Loucy (cell line): ENCODE results near the gene SLC7A4.
"Not testable (repeated sequence)": the region's sequence is repeated elsewhere in the genome, so short reads cannot be mapped to it uniquely, and the experiment has no call there.

ENCODE experiments used
- H2AFZ ChIP-seq: fragments of 200-600 bp; sonication (generic); 2 replicates; pipeline ENCODE4 v1.6.0; 2016; ENCODE audit warnings: antibody characterized with exemption, mild to moderate bottlenecking, low read length, moderate library complexity
- H3F3A ChIP-seq: fragments of 200-600 bp; 2 replicates; pipeline ENCODE4 v1.6.0; 2016; ENCODE audit warnings: antibody characterized with exemption, low read depth, mild to moderate bottlenecking
- H3K27me3 ChIP-seq: fragments of 200-600 bp; sonication (generic); 2 replicates; pipeline ENCODE4 v1.6.1; 2014; ENCODE audit warnings: low read length, mild to moderate bottlenecking; ENCODE audit not compliant: insufficient read depth, poor library complexity, severe bottlenecking
- H3K36me3 ChIP-seq: fragments of 200-600 bp; sonication (generic); 2 replicates; pipeline ENCODE4 v1.6.1; 2016; ENCODE audit warnings: low read length; ENCODE audit not compliant: insufficient read depth
- H3K4me1 ChIP-seq: fragments of 200-600 bp; sonication (generic); 2 replicates; pipeline ENCODE4 v1.5.1; 2014; ENCODE audit warnings: low read length, mild to moderate bottlenecking; ENCODE audit not compliant: insufficient read depth, poor library complexity, severe bottlenecking
- H3K4me2 ChIP-seq: fragments of 200-600 bp; sonication (generic); 2 replicates; pipeline ENCODE4 v1.6.0; 2014; ENCODE audit warnings: antibody characterized with exemption, low read length, low read depth, mild to moderate bottlenecking; ENCODE audit not compliant: poor library complexity, severe bottlenecking
- H3K4me3 ChIP-seq: fragments of 200-600 bp; sonication (generic); 2 replicates; pipeline ENCODE4 v1.5.1; 2014; ENCODE audit warnings: low read length, mild to moderate bottlenecking, mixed read lengths; ENCODE audit not compliant: poor library complexity, severe bottlenecking
- H3K79me2 ChIP-seq: fragments of 200-600 bp; sonication (generic); 2 replicates; pipeline ENCODE4 v1.6.1; 2014; ENCODE audit warnings: low read length; ENCODE audit not compliant: insufficient read depth
- H3K9ac ChIP-seq: fragments of 200-600 bp; sonication (generic); 2 replicates; pipeline ENCODE4 v1.6.0; 2014; ENCODE audit warnings: mild to moderate bottlenecking, low read depth, low read length, moderate library complexity; ENCODE audit not compliant: poor library complexity, severe bottlenecking
- H3K9me2 ChIP-seq: fragments of 200-600 bp; sonication (generic); replicated peaks from 2 replicates; pipeline ENCODE4 v1.6.1; 2016; ENCODE audit warnings: low read depth, low read length, mixed read lengths
- H3K9me3 ChIP-seq: fragments of 200-600 bp; sonication (generic); 2 replicates; pipeline ENCODE4 v1.6.1; 2014; ENCODE audit warnings: mild to moderate bottlenecking, antibody characterized with exemption, low read length, low read depth; ENCODE audit not compliant: insufficient read depth
- H4K20me1 ChIP-seq: fragments of 200-600 bp; sonication (generic); 2 replicates; pipeline ENCODE4 v1.6.0; 2014; ENCODE audit warnings: antibody characterized with exemption, low read length, mild to moderate bottlenecking; ENCODE audit not compliant: insufficient read depth, poor library complexity, severe bottlenecking
- EZH2phosphoT487 ChIP-seq: fragments of 200-600 bp; IDR thresholded peaks from 2 replicates; pipeline ENCODE4 v1.6.1; 2018; ENCODE audit warnings: antibody characterized with exemption, mild to moderate bottlenecking, moderate library complexity, borderline replicate concordance
- TF ChIP-seq, protein P1 (sequence below): fragments of 200-600 bp; sonication (generic); conservative IDR thresholded peaks from 2 replicates; pipeline ENCODE4 v1.5.1; 2014; ENCODE audit warnings: mild to moderate bottlenecking, antibody characterized with exemption, low read length

SLC7A4 gene

DNA sequence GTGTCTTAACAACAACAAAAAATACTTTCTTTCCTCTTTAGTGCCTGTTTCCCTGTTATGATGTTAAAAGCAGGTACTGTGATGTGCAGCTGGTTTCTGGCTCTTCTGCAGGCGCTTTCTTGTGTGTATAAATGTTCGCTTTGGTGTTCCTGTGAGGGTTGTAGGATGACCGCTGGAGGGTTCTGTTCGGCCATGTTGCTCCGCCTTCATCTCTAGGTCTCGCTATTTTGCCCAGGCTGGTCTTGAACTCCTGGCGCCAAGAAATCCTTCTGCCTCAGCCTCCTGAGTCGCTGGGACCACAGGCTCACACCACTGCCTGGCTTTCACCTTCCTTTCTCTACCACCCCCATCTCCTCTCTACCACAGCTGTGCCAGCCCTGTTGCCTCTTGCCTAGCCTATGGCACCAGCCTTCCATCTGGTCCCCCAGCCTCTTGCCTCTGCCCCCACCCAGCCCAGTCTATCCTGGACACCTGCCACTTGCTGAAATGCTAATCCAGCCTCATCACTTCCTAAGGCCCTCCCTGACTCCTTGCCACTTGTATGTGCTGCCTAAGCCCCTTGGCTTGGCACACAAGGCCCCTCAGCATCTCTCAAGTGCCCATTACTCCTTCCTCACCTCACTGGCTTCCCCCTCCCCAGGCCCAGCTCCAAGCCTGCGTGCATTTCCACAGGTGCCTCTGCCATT lies 18.9 kb upstream of the SLC7A4 start:
- Histone ChIP-seq H3F3A (no peaks in the 10 kb centered on the region), H3K9me3 (no peaks in the 10 kb centered on the region), H3K9me2 (no peaks in the 10 kb centered on the region), H4K20me1 (no peaks in the 10 kb centered on the region), H2AFZ (peak overlapping the region; percentile 58; the same call in 1 of the 2 replicates), H3K4me2 (peak overlapping the region; percentile 29), H3K79me2 (no peaks in the 10 kb centered on the region), H3K9ac (no peak overlapping the region), H3K4me1 (peaks cover 23% of the 10 kb centered on the region), H3K36me3 (no peaks in the 10 kb centered on the region), H3K4me3 (no peak overlapping the region), H3K27me3 (no peaks in the 10 kb centered on the region)
- TF ChIP-seq, protein P1, sequence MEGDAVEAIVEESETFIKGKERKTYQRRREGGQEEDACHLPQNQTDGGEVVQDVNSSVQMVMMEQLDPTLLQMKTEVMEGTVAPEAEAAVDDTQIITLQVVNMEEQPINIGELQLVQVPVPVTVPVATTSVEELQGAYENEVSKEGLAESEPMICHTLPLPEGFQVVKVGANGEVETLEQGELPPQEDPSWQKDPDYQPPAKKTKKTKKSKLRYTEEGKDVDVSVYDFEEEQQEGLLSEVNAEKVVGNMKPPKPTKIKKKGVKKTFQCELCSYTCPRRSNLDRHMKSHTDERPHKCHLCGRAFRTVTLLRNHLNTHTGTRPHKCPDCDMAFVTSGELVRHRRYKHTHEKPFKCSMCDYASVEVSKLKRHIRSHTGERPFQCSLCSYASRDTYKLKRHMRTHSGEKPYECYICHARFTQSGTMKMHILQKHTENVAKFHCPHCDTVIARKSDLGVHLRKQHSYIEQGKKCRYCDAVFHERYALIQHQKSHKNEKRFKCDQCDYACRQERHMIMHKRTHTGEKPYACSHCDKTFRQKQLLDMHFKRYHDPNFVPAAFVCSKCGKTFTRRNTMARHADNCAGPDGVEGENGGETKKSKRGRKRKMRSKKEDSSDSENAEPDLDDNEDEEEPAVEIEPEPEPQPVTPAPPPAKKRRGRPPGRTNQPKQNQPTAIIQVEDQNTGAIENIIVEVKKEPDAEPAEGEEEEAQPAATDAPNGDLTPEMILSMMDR = no peak
- no peak for TF ChIP-seq EZH2phosphoT487

DNA sequence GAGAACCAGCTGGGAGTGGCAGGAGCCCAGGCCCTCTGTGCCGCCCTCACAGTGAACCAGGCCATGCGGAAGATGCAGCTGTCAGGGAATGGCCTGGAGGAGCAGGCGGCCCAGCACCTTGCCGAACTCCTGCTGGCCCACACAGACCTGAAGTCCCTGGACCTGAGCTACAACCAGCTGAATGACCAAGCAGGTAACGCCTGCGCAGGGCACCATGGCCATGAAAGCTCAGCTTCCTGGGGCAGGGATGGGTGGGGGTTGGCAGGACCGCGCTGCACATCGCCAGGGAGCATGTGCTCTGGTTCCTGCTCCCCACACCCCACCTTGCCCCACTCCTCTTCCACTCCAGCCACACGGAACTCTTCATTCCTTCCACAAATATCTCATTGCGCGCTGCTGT lies 16.6 kb upstream of the SLC7A4 start:
- H3K27me3 ChIP-seq, H3K9ac ChIP-seq, H3K79me2 ChIP-seq, H3K4me3 ChIP-seq, H4K20me1 ChIP-seq, H3K9me3 ChIP-seq, H3K4me2 ChIP-seq, H2AFZ ChIP-seq, H3K36me3 ChIP-seq, H3K9me2 ChIP-seq, H3F3A ChIP-seq: not testable (repeated sequence)
- H3K4me1 ChIP-seq = peaks cover 12% of the 10 kb centered on the region

DNA sequence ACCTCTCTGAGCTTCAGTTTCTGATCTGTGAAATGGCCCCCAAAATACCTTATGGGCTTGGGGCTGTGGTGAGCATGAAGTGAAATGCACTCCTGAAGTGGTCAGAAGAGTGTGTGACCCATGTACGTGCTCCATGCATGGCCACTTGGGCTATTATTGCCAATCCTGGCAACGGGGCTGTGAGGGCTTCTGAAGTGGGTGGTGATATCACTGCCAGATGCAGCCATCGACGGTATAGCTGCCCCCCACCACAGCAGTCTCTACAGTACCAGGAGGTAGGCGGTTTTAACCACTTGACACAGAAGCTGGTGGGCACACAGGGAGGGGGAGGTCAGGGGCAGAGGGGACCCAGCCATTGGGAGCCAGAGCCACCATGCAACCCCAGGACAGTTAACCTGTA lies 16.1 kb upstream of the SLC7A4 start:
- not testable (repeated sequence) for H4K20me1 ChIP-seq, H3K9me2 ChIP-seq, H3K4me3 ChIP-seq, H3K36me3 ChIP-seq, H3K9me3 ChIP-seq, H2AFZ ChIP-seq, H3F3A ChIP-seq, H3K4me2 ChIP-seq, H3K79me2 ChIP-seq, H3K27me3 ChIP-seq, H3K9ac ChIP-seq
- peaks cover 12% of the 10 kb centered on the region for H3K4me1 ChIP-seq

DNA sequence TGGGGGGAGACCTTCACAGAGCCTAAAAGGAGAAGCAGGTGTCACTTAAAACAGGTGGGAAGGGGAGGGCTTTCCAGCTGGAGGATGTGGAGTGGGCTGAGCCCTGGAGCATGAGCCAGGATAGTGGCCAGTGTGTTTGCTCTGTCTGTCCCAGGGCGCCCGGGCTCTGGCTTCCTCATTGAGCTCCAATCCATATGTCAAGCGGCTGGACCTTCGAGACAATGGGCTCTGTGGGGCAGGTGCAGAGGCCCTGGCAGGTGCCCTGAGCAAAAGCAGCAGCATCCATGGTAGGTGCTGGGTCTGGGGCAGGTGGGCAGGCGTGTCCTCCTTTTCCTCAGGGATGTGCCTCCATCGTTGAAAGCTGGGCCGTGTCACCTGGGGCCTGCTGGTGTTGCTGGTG lies 15.4 kb upstream of the SLC7A4 start:
- Histone ChIP-seq H3K9me3 (no peaks in the 10 kb centered on the region), H3K27me3 (no peaks in the 10 kb centered on the region), H3K4me2 (no peak overlapping the region), H3F3A (no peaks in the 10 kb centered on the region), H3K79me2 (no peaks in the 10 kb centered on the region), H3K4me3 (no peak overlapping the region), H3K9me2 (no peaks in the 10 kb centered on the region), H2AFZ (no peak overlapping the region), H3K4me1 (peaks cover 12% of the 10 kb centered on the region), H3K9ac (no peak overlapping the region), H3K36me3 (no peaks in the 10 kb centered on the region), H4K20me1 (no peaks in the 10 kb centered on the region)
- no peak for TF ChIP-seq EZH2phosphoT487
